Calu3 (cell line): ENCODE data around the gene CACUL1. TPM values are rescaled to one million over a fixed set of nuclear protein-coding genes. Genes with fewer than 3 reads are reported as not detected.

Experiments
- BruUV-seq: library from RNA; stranded (reverse); fragments of 400-500 nt; replicated peaks from 2 replicates; lab custom pipeline; 2021; lab: Mats Ljungman, UMichigan
- CTCF ChIA-PET: fragments of 300-600 bp; sonication (Branson Sonifier 250); formaldehyde crosslinking; loops from one replicate; lab custom pipeline; 2022; ENCODE audit warnings: antibody characterized with exemption; lab: Charles Lee
- DNase-seq: peaks from one replicate; pipeline ENCODE4 v3.0.0; 2022
- H3K27ac Mint-ChIP-seq: one replicate; pipeline ENCODE4 v1.8.0; 2022; ENCODE audit warnings: mixed read lengths; ENCODE audit not compliant: unreplicated experiment
- H3K27me3 Mint-ChIP-seq: one replicate; pipeline ENCODE4 v1.8.0; 2022; ENCODE audit warnings: mixed read lengths; ENCODE audit not compliant: unreplicated experiment
- H3K36me3 Mint-ChIP-seq: one replicate; pipeline ENCODE4 v1.8.0; 2022; ENCODE audit warnings: mild to moderate bottlenecking, moderate library complexity, mixed read lengths; ENCODE audit not compliant: insufficient read depth, unreplicated experiment
- H3K4me1 Mint-ChIP-seq: one replicate; pipeline ENCODE4 v1.8.0; 2022; ENCODE audit warnings: mild to moderate bottlenecking, low read depth, mixed read lengths; ENCODE audit not compliant: unreplicated experiment
- H3K4me3 Mint-ChIP-seq: one replicate; pipeline ENCODE4 v1.8.0; 2022; ENCODE audit warnings: mild to moderate bottlenecking, low read depth, moderate library complexity, mixed read lengths; ENCODE audit not compliant: unreplicated experiment
- H3K9me3 Mint-ChIP-seq: one replicate; pipeline ENCODE4 v1.8.0; 2022; ENCODE audit warnings: low read depth, mixed read lengths; ENCODE audit not compliant: unreplicated experiment
- CTCF ChIP-seq: fragments of 200-600 bp; IDR thresholded peaks from one replicate; pipeline ENCODE4 v1.8.0; 2022; ENCODE audit warnings: antibody characterized with exemption; ENCODE audit not compliant: unreplicated experiment
- intact Hi-C: fragments of 100-400 bp; cut with micrococcal nuclease; formaldehyde crosslinking; loops from one replicate; pipeline ENCODE4 v1.10.0; 2022; ENCODE audit not compliant: unreplicated experiment
- total RNA-seq: library from RNA; stranded (reverse); gene quantifications from 2 replicates; pipeline ENCODE4 v1.2.3, GENCODE V29; 2022

The CACUL1 gene
- total RNA-seq, 1 experiment from 2014 or later: 44.6 TPM

GRCh38 chr10:118730756-118731456, 23.9 kb downstream of the CACUL1 start:
- H3K27ac Mint-ChIP-seq: peak overlapping the region; percentile 2
- no peak for DNase-seq
- H3K4me3 Mint-ChIP-seq: peak overlapping the region; percentile 52
- CTCF ChIA-PET: interaction anchor here (1.0 kb wide), 1 partner anchor 10 kb away, joined by 3 read pairs; no protein-coding TSS in a partner anchor
- intact Hi-C loops: loop anchor here (5.0 kb wide), 1 partner anchor 121 kb away; no protein-coding TSS in a partner anchor
- TF ChIP-seq CTCF: no peak
- H3K9me3 Mint-ChIP-seq: no peaks in the 10 kb centered on the region
- BruUV-seq: no TSS peak
- H3K36me3 Mint-ChIP-seq: no peaks in the 10 kb centered on the region
- no peaks in the 10 kb centered on the region for H3K27me3 Mint-ChIP-seq
- peaks cover 49% of the 10 kb centered on the region for H3K4me1 Mint-ChIP-seq

GRCh38 chr10:118729641-118730258, 25.0 kb downstream of the CACUL1 start:
- Mint-ChIP-seq H3K4me3 (no peak overlapping the region), H3K9me3 (no peaks in the 10 kb centered on the region), H3K27me3 (no peaks in the 10 kb centered on the region), H3K36me3 (peaks cover 4% of the 10 kb centered on the region), H3K27ac (peak overlapping the region; percentile 50), H3K4me1 (peaks cover 52% of the 10 kb centered on the region)
- DNase-seq: no peak
- BruUV-seq: no TSS peak
- no peak for TF ChIP-seq CTCF
- intact Hi-C loops: loop anchor here (5.0 kb wide), 1 partner anchor 123 kb away; no protein-coding TSS in a partner anchor
- CTCF ChIA-PET: no interaction called here

- Mint-ChIP-seq H3K27ac (peak overlapping the region; percentile 50), H3K9me3 (no peaks in the 10 kb centered on the region), H3K4me1 (peaks cover 52% of the 10 kb centered on the region), H3K27me3 (no peaks in the 10 kb centered on the region), H3K4me3 (no peak overlapping the region), H3K36me3 (peaks cover 4% of the 10 kb centered on the region)
- intact Hi-C loops: no loop called here
- DNase-seq: no peak
- BruUV-seq: no TSS peak
- CTCF ChIA-PET: no interaction called here
- TF ChIP-seq CTCF: no peak
These were observed 25.6 kb downstream of the CACUL1 start for GRCh38 chr10:118729200-118729599.

GRCh38 chr10:118725886-118726500, 28.8 kb downstream of the CACUL1 start:
- CTCF ChIA-PET: no interaction called here
- Mint-ChIP-seq H3K9me3 (no peaks in the 10 kb centered on the region), H3K36me3 (peaks cover 4% of the 10 kb centered on the region), H3K27ac (no peak overlapping the region), H3K27me3 (no peaks in the 10 kb centered on the region), H3K4me1 (peaks cover 32% of the 10 kb centered on the region), H3K4me3 (no peak overlapping the region)
- no TSS peak for BruUV-seq
- intact Hi-C loops: no loop called here
- DNase-seq: no peak
- TF ChIP-seq CTCF: no peak
